Neural cell (in vitro differentiated cells): ENCODE data around the gene PRKG1.
"Not testable (repeated sequence)": the region's sequence is repeated elsewhere in the genome, so short reads cannot be mapped to it uniquely, and the experiment has no call there.

ENCODE experiments used
- CTCF ChIP-seq: fragments of 450-650 bp; IDR thresholded peaks from 2 replicates; pipeline ENCODE4 v1.5.1; 2014; ENCODE audit warnings: antibody characterized with exemption, mild to moderate bottlenecking, moderate library complexity; ENCODE audit not compliant: poor library complexity, severe bottlenecking
- EP300 ChIP-seq: fragments of 450-650 bp; conservative IDR thresholded peaks from 2 replicates; pipeline ENCODE4 v1.6.1; 2014; ENCODE audit warnings: antibody characterized with exemption, mild to moderate bottlenecking, moderate library complexity; ENCODE audit not compliant: poor library complexity, severe bottlenecking
- EZH2 ChIP-seq: fragments of 200-600, 300-800 bp; shearing (Covaris generic), sonication (generic); IDR thresholded peaks from 2 replicates; pipeline ENCODE4 v1.6.1; 2014; ENCODE audit warnings: antibody characterized with exemption, low read length, borderline replicate concordance, mild to moderate bottlenecking; ENCODE audit not compliant: insufficient read depth, poor library complexity, severe bottlenecking
- POLR2AphosphoS5 ChIP-seq: IDR thresholded peaks from 2 replicates; pipeline ENCODE4 v1.6.1; 2012
- TAF1 ChIP-seq: IDR thresholded peaks from 2 replicates; pipeline ENCODE4 v1.6.1; 2012; ENCODE audit warnings: low read depth

- TF ChIP-seq EZH2, EP300, CTCF, TAF1, POLR2AphosphoS5: not testable (repeated sequence)
These were observed 381.5 kb downstream of the PRKG1 start for GRCh38 chr10:51455762-51456161.
